Astrocyte of the hippocampus (primary cell): Measurements from ENCODE around the gene FIBCD1.

Experiments used
- DNase-seq: peaks from one replicate; pipeline ENCODE4 v3.0.0; 2011; ENCODE audit warnings: low read depth, low spot score

FIBCD1 gene

GRCh38 chr9:130895481-130896232 lies 43.4 kb downstream of the FIBCD1 start:
- no peak for DNase-seq

- DNase-seq, result no peak
These were observed 44.0 kb downstream of the FIBCD1 start for GRCh38 chr9:130895038-130895437.

- DNase-seq, result no peak
These were observed 44.5 kb downstream of the FIBCD1 start for GRCh38 chr9:130894546-130894945.

GRCh38 chr9:130893341-130894101 lies 45.5 kb downstream of the FIBCD1 start:
- DNase-seq, result no peak

- DNase-seq, result no peak
These were observed 46.4 kb downstream of the FIBCD1 start for GRCh38 chr9:130892477-130893304.

GRCh38 chr9:130891688-130892476 lies 47.2 kb downstream of the FIBCD1 start:
- no peak for DNase-seq

GRCh38 chr9:130890870-130891687 lies 48.0 kb downstream of the FIBCD1 start:
- DNase-seq, result no peak

- no peak for DNase-seq
These were observed 48.9 kb downstream of the FIBCD1 start for GRCh38 chr9:130890124-130890523.

GRCh38 chr9:130888146-130888885 lies 50.7 kb downstream of the FIBCD1 start:
- no peak for DNase-seq

GRCh38 chr9:130887494-130888144 lies 51.4 kb downstream of the FIBCD1 start:
- DNase-seq, result no peak

- DNase-seq, result no peak
These were observed 52.1 kb downstream of the FIBCD1 start for GRCh38 chr9:130886981-130887380.

GRCh38 chr9:130885484-130886375 lies 53.3 kb downstream of the FIBCD1 start:
- DNase-seq, result no peak

- DNase-seq, result no peak
These were observed 54.2 kb downstream of the FIBCD1 start for GRCh38 chr9:130884542-130885483.

- DNase-seq, result no peak
These were observed 54.9 kb downstream of the FIBCD1 start for GRCh38 chr9:130884111-130884531.

- DNase-seq, result no peak
These were observed 55.6 kb downstream of the FIBCD1 start for GRCh38 chr9:130883479-130883878.

GRCh38 chr9:130882696-130883225 lies 56.3 kb downstream of the FIBCD1 start:
- no peak for DNase-seq

- DNase-seq, result no peak
These were observed 57.5 kb downstream of the FIBCD1 start for GRCh38 chr9:130881516-130881915.
